GOT3 (cell line): ENCODE data around the gene ADAP1.

Experiments
- DNase-seq: peaks from one replicate; lab custom pipeline; 2025; ENCODE audit warnings: mixed read lengths; lab: John Stamatoyannopoulos, UW

ADAP1 gene

DNA sequence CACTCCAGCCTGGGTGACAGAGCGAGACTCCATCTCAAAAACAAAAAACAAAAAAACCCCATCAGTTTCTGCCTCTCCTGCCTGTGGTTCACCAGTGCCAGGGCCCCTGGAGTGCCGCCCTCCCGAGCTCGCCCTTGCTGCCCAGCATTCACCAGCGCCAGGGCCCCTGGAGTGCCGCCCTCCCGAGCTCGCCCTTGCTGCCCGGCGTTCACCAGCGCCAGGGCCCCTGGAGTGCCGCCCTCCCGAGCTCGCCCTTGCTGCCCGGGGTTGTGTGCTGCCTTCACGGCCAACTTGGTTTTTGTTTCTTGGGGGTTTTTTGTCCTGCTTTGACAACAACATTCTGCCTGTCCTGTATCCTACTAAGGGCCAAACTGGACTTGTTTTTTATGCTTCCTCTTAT is 91.4 kb downstream of the ADAP1 start:
- no peak for DNase-seq

DNA sequence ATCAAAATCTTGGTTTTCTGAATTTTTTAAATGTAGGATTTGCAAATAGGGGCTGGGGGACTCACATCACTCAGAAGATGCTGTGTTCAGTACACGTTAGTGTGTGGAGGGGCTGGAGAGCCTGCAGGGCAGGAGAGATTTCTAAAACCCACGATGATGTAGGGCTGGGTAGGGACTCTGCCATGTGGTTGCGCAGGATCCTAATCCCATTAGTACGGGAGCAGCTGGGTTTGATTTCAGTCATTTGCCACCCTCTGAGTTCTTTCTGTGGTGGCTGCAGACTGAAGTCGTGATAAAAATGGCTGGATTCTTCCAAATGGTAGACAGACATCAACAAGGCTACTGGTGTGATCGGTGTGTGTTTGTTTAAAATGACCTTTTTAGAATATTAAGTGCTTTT is 92.3 kb downstream of the ADAP1 start:
- DNase-seq = no peak

DNA sequence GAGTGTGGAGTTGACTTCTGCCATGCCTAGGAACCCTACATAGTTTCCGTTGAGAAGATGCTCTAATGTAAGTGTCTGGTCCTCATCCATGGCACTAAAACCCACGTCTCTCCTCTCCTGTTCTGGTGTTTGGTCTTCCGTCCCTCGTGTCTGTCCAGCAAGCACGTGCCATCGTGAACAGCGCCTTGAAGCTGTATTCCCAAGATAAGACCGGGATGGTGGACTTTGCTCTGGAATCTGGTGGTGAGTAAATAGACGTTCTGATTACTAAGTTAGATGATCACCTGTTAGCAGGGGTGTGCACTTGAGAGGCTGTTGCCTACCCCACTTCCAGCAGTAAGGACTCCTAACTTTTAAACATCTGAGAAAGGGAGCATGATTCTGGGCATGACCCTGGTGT is 93.3 kb downstream of the ADAP1 start:
- DNase-seq = no peak

DNA sequence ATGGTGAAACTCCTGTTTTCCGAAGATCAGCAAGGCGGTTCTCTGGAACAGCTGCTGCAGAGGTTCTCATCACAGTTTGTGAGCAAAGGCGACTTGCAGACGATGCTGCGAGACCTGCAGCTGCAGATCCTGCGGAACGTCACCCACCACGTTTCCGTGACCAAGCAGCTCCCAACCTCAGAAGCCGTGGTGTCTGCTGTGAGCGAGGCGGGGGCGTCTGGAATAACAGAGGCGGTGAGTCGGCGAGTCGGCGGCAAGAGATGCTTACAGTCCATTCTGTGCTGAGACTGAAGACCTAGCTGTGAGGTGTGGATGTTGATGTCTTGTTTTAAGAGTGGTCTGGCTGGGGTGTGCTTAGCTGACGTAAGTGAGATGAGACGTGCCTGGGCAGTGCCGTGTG is 94.3 kb downstream of the ADAP1 start:
- DNase-seq = no peak

DNA sequence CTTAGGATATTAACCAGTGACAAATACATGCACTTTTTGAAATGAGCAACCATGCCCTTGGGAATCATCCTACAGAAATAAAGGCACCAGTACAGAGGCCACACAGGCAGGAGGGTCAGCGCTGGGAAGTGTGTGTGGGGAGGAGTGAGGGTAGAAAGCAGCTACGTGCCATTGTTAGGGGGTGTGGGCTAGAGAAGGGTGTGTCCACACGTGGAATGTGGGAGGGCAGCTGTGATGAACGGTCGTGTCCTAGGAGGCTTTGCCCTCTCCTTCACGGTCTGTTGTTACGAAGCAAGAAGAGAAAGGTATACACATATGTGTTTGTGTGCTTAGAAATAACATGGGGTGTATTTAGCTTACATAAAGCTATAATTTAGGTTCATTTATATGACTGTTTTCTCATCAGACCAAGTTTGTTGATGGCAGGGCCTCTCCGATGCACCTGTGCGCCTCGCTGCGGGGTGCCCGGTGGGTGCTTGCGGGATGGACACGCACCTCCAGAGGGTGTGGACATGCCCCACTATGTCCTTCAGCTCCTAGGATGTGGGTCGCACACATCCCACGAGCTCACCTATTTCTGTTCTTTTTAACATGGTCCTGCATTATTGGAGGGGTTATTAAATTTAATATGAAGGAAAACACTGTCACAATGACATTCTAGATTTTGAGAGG is 95.0 kb downstream of the ADAP1 start:
- no peak for DNase-seq

DNA sequence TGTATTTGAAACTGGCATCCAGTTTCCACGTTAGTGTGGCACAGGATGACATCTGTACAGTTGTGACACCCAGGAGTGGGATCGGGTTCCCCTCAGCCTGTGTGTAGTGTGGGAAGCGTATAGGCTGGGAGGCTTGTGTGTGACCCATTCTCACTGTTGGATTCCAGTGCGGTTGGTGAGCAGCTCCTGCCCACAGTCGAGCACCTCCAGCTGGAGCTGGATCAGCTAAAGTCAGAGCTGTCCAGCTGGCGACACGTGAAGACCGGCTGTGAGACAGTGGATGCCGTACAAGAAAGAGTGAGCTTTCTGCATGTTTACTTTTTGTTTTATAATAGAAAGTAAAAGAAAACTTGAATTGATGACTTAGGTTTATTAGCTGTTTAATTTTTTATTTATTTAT is 96.8 kb downstream of the ADAP1 start:
- DNase-seq = no peak

DNA sequence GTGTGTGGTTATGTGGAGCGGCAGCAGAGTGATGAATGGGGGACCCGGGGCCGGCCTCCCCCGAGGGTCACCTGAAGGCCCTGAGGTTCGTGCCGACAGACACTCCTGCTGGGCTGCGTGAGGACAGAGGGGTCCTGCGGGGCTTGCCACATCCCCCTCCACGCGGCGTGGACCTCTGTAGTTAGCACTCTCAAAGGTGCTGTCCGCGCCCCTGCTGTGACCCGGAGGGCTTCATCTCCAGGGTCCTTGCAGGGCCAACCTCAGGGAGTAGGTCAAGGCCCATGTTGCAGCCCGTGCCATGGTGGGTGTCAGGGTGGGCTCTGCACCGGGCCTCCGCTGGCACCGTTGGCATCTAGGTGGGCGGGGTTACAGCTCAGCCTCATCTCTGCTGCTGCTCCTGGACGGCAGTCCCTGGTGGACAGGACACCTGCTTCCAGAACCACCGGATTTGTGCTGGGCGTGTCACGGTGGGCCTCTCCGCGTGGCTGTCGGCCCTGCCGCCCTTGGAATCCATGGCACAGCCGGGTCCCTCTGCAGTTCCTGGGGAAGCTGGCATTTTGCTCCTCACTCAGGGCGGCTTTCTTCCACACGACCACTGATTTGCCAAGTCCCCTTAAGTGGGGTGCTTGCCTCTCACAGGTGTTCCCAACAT is 97.9 kb downstream of the ADAP1 start:
- no peak for DNase-seq

DNA sequence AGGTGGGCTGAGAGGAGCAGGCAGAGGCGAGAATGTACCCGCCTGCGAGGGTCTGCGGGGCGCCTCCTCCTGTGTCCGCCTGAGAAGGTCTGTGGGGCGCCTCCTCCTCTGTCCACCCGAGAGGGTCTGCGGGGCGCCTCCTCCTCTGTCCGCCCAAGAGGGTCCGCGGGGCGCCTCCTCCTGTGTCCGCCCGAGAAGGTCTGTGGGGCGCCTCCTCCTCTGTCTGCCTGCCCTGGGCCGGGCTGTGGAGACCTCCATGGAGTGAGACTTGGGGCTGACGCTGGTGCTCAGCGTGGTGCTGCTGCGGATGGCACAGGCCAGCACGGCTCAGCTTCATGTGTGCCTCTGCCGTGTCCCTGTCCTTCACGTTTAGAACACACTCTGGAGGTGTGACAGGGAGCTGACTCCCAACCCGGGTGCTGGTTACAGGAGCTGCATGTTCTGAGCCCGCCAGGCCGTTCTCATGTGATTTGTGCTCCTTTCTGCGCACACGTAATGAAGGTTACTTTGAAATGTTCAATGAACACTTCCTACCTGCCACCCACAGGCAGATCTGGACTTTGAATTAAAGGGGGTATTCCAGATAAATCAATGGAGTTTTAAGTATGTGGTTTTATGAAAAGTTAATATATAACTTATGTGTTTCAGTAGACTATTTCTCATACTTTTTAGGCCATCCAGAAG is 98.7 kb downstream of the ADAP1 start:
- DNase-seq = no peak

DNA sequence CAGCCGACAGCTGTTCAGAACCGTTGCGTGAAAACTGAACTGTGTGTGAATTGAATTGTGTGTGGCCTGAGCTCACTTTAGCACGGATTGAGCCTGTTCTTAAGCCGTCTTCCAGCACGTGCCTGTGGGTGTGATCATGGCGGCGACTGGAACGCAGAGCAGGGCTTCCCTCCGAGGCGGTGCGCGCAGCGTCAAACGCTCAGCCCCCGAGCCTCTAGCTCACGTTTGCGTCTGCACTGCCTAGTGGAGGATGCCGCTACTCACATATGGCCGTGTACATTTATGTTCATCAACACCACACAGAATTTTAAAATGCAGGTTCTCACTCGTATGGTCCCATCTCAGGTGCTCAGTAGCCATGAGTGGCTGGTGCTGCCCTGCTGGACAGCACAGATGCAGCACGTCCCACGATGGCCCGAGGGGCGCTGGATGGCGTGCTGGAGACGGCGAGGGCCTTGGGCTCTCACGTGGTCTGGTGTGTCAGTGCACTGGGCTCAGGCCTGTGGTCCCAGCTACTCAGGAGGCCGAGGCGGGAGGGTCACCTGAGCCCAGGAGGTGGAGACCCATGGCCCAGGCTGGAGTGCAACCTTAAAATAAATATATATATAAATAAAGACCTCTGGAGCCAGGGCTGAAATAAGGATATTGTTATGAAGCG is 100.2 kb downstream of the ADAP1 start:
- no peak for DNase-seq

DNA sequence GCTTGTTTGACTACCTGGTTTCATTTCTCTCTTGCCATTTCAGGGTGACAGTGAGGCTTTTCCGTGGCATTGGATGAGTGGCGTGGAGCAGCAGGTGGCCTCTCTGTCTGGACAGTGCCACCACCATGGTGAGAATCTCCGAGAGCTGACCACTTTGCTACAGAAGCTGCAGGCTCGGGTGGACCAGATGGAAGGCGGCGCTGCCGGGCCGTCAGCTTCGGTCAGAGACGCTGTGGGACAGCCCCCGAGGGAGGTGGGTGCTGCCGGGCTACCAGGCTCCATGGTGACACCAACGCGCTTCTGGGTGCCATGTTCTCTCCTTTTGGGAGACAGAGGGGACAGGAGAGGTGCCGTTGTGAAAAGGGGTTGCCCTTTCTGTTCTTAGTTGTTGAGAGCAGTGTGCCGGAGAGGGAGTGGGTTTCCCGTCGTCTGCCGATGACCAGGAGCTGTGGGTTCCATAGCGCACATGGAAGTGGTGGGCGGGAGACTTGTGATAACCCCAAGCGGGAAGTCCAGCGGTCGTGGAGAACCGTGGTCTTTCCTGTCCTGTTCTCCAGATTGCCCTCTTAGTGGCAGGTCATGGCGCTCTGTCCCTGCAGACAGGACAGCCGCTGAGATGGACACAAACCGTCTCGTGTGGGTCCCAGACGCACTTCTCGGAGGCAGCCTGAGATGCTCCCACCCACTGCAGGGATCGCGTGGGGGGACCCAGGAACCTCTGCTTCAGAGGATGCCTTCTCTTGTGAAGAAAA is 100.9 kb downstream of the ADAP1 start:
- DNase-seq = no peak

DNA sequence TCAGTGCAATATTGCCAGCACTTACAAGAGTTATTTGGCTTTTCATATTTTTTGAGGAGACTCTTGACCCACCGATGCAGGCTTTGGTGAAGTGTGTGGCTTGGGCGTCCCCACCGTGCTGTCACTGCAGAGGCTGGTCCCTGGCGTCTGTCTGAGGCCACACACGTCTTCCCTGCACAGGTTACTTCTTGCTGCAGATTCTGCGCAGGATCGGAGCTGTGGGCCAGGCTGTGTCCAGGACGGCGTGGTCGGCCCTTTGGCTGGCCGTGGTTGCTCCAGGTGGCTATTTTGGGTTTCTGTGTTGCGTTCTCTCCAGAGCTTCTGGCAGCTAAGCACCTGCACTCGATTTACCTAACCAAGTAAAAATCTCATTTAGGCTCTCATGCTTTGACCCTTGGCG is 103.3 kb downstream of the ADAP1 start:
- no peak for DNase-seq

DNA sequence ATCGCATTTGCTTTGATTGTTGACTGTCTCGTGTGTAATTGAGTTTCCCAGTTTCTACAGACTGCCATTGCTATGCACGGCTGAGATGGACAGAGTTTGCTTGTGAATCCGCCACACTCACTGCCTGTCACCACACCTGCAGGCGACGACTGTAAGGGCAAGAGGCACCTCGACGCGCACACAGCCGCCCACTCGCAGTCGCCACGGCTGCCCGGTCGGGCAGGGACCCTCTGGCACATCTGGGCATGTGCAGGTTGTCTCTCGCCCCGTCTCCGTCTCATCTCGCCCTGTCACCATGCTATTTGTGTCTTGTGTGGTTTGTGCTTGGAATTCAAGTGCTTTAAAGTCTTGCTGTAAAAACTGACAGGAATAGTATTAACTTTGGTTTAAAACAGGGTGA is 104.7 kb downstream of the ADAP1 start:
- DNase-seq = no peak

DNA sequence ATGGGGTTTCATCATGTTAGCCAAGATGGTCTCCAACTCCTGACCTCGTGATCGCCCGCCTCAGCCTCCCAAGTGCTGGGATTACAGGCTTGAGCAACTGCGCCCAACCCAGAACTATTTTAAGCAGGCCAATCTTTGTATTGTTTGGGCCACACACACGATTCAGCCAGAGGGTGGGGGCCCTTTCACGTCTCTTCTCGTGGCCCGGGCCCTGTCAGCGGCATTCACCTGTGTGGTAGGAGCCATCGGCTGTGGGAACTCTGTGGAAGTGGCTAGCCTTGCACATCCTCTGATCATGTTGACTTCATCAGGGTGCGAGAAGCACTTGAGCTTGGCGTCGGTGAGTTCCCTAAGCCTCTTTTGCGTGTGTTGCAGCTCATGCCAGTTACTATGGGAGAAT is 105.3 kb downstream of the ADAP1 start:
- no peak for DNase-seq
